Kidney epithelial cell (primary cell): ENCODE measurements around the gene SUMF1. TPM values are rescaled to one million over a fixed set of nuclear protein-coding genes. Genes with fewer than 3 reads are reported as not detected.

Experiments
- DNase-seq: peaks from one replicate; pipeline ENCODE4 v3.0.0-alpha.2; 2010; ENCODE audit warnings: low read depth
- H3K27me3 ChIP-seq: 2 replicates; pipeline ENCODE4 v1.6.0; 2011; ENCODE audit warnings: low read length; ENCODE audit not compliant: control insufficient read depth, insufficient read depth
- H3K36me3 ChIP-seq: 2 replicates; pipeline ENCODE4 v1.5.1; 2011; ENCODE audit warnings: low read length; ENCODE audit not compliant: control insufficient read depth, insufficient read depth
- H3K4me3 ChIP-seq: 2 replicates; pipeline ENCODE4 v1.5.1; 2011; ENCODE audit warnings: low read depth, mild to moderate bottlenecking, control low read depth, low read length
- CTCF ChIP-seq: IDR thresholded peaks from 2 replicates; pipeline ENCODE4 v1.5.1; 2011; ENCODE audit warnings: mild to moderate bottlenecking, moderate library complexity, low read length, control low read depth, inconsistent platforms; ENCODE audit not compliant: insufficient read depth, poor library complexity, severe bottlenecking
- total RNA-seq: library from RNA; depleted of rRNA; stranded (reverse); fragments of >200 nt; gene quantifications from 2 replicates; pipeline ENCODE4 v1.2.3, GENCODE V29; 2015

SUMF1 gene
- total RNA-seq, 1 donor from 2014 or later, result 48.0 TPM

- Histone ChIP-seq H3K27me3 (no peaks in the 10 kb centered on the region), H3K4me3 (no peak overlapping the region), H3K36me3 (no peaks in the 10 kb centered on the region)
- no peak for DNase-seq
- no peak for TF ChIP-seq CTCF
These were observed 67.6 kb downstream of the SUMF1 start for GRCh38 chr3:4399476-4399875.

- H3K27me3 ChIP-seq, result no peaks in the 10 kb centered on the region
- TF ChIP-seq CTCF, result no peak
- no peak overlapping the region for H3K4me3 ChIP-seq
- no peak for DNase-seq
- no peaks in the 10 kb centered on the region for H3K36me3 ChIP-seq
These were observed 68.2 kb downstream of the SUMF1 start for GRCh38 chr3:4398941-4399245.

- no peaks in the 10 kb centered on the region for H3K27me3 ChIP-seq
- no peak for TF ChIP-seq CTCF
- DNase-seq, result no peak
- no peak overlapping the region for H3K4me3 ChIP-seq
- H3K36me3 ChIP-seq, result no peaks in the 10 kb centered on the region
These were observed 68.7 kb downstream of the SUMF1 start for GRCh38 chr3:4398120-4398940.

GRCh38 chr3:4397466-4397865 is 69.6 kb downstream of the SUMF1 start:
- Histone ChIP-seq H3K36me3 (no peaks in the 10 kb centered on the region), H3K27me3 (no peaks in the 10 kb centered on the region), H3K4me3 (no peak overlapping the region)
- TF ChIP-seq CTCF, result no peak
- no peak for DNase-seq

- H3K27me3 ChIP-seq, result no peaks in the 10 kb centered on the region
- H3K4me3 ChIP-seq, result no peak overlapping the region
- no peak for DNase-seq
- TF ChIP-seq CTCF, result no peak
- no peaks in the 10 kb centered on the region for H3K36me3 ChIP-seq
These were observed 70.5 kb downstream of the SUMF1 start for GRCh38 chr3:4396542-4396941.

GRCh38 chr3:4396006-4396405 is 71.1 kb downstream of the SUMF1 start:
- DNase-seq, result no peak
- H3K4me3 ChIP-seq, result no peak overlapping the region
- no peak for TF ChIP-seq CTCF
- no peaks in the 10 kb centered on the region for H3K27me3 ChIP-seq
- H3K36me3 ChIP-seq, result no peaks in the 10 kb centered on the region
